Keratinocyte (primary cell): ENCODE data around the gene DIAPH3. TPM values are rescaled to one million over a fixed set of nuclear protein-coding genes. Genes with fewer than 3 reads are reported as not detected.

Source experiments
- DNase-seq: peaks from one replicate; pipeline ENCODE4 v3.0.0-alpha.2; 2011; ENCODE audit warnings: low read depth, missing footprints, low spot score
- FAIRE-seq: peaks from 2 replicates; lab custom pipeline; 2011; peaks lifted over from hg19 to GRCh38; lab: Jason Lieb, UNC
- H2AFZ ChIP-seq: 2 replicates; pipeline ENCODE4 v1.6.0; 2012; ENCODE audit warnings: low read length, control low read depth, inconsistent platforms; ENCODE audit not compliant: control insufficient read depth
- H3K27ac ChIP-seq: 2 replicates; pipeline ENCODE4 v1.5.1; 2011; ENCODE audit warnings: low read length; ENCODE audit not compliant: control insufficient read depth, insufficient read depth
- H3K27me3 ChIP-seq: 3 replicates; pipeline ENCODE4 v1.6.0; 2011; ENCODE audit warnings: low read length; ENCODE audit not compliant: control insufficient read depth, insufficient read depth; ENCODE audit errors: extremely low read depth
- H3K36me3 ChIP-seq, 2 experiments: 2 replicates in 1 of 2; 3 replicates in 1 of 2; pipeline ENCODE4 v1.5.1; 2011; ENCODE audit warnings: low read length in 2 of 2, mild to moderate bottlenecking in 1 of 2; ENCODE audit not compliant: control insufficient read depth in 2 of 2, insufficient read depth in 2 of 2; ENCODE audit errors: extremely low read depth in 1 of 2
- H3K4me1 ChIP-seq: 3 replicates; pipeline ENCODE4 v1.5.1; 2011; ENCODE audit warnings: low read length; ENCODE audit not compliant: control insufficient read depth, insufficient read depth; ENCODE audit errors: extremely low read depth
- H3K4me2 ChIP-seq: 3 replicates; pipeline ENCODE4 v1.6.0; 2011; ENCODE audit warnings: low read depth, low read length; ENCODE audit not compliant: control insufficient read depth, insufficient read depth; ENCODE audit errors: extremely low read depth
- H3K4me3 ChIP-seq, 3 experiments: fragments of 200-600 bp in 1 of 3; sonication (generic) in 1 of 3; 2 replicates in 2 of 3; 3 replicates in 1 of 3; pipeline ENCODE4 v1.5.1; 2011 to 2016; ENCODE audit warnings: low read length in 3 of 3, mild to moderate bottlenecking in 3 of 3, control low read depth in 2 of 3, inconsistent platforms in 1 of 3, low read depth in 1 of 3, mixed read lengths in 1 of 3, mixed run types in 1 of 3, moderate library complexity in 1 of 3; ENCODE audit not compliant: control insufficient read depth in 2 of 3, insufficient read depth in 2 of 3; ENCODE audit errors: extremely low read depth in 1 of 3
- H3K79me2 ChIP-seq: 2 replicates; pipeline ENCODE4 v1.6.0; 2012; ENCODE audit warnings: low read length; ENCODE audit not compliant: control insufficient read depth, insufficient read depth
- H3K9ac ChIP-seq: 3 replicates; pipeline ENCODE4 v1.6.0; 2011; ENCODE audit warnings: low read length; ENCODE audit not compliant: control insufficient read depth, insufficient read depth; ENCODE audit errors: extremely low read depth
- H3K9me1 ChIP-seq: 3 replicates; pipeline ENCODE4 v1.6.0; 2011; ENCODE audit warnings: low read length; ENCODE audit not compliant: control insufficient read depth, insufficient read depth; ENCODE audit errors: extremely low read depth
- H3K9me3 ChIP-seq: 2 replicates; pipeline ENCODE4 v1.5.1; 2012; ENCODE audit warnings: low read depth, low read length; ENCODE audit not compliant: control insufficient read depth
- H4K20me1 ChIP-seq: 3 replicates; pipeline ENCODE4 v1.6.0; 2011; ENCODE audit warnings: low read length; ENCODE audit not compliant: control insufficient read depth, insufficient read depth; ENCODE audit errors: extremely low read depth
- EZH2 ChIP-seq: IDR thresholded peaks from one replicate; pipeline ENCODE4 v1.6.1; 2012; ENCODE audit warnings: inconsistent platforms, mild to moderate bottlenecking, low read length, moderate library complexity
- dilution Hi-C: fragments of 300-500 bp; cut with MboI; formaldehyde crosslinking; loops from one replicate; pipeline ENCODE4 v1.7.0; 2020; ENCODE audit warnings: low sequenced_read_pairs; ENCODE audit not compliant: extremely low pct_ligation_motif_present
- polyA plus RNA-seq, 5 experiments: library from polyadenylated mRNA; depleted of rRNA in 3 of 5; stranded (reverse) in 3 of 5; stranded (forward) in 1 of 5; unstranded in 1 of 5; fragments of >200 nt; gene quantifications; 1 replicate in 1 of 5; 2 replicates in 3 of 5; 3 replicates in 1 of 5; pipeline versions ENCODE4 v1.2.1 to v1.2.3, GENCODE V29; 2011 to 2012; ENCODE audit warnings: missing spikeins in 2 of 5, low read depth in 1 of 5, low replicate concordance in 1 of 5
- TF ChIP-seq, protein P1 (sequence below), 3 experiments: IDR thresholded peaks in 1 of 3; conservative IDR thresholded peaks in 1 of 3; optimal IDR thresholded peaks in 1 of 3; 2 replicates in 2 of 3; 3 replicates in 1 of 3; pipeline versions ENCODE3 to v1.5.1; 2011; ENCODE audit warnings: low read length in 3 of 3, mild to moderate bottlenecking in 3 of 3, moderate library complexity in 2 of 3, control low read depth in 1 of 3, inconsistent platforms in 1 of 3; ENCODE audit not compliant: insufficient read depth in 2 of 3; ENCODE audit errors: extremely low read depth in 1 of 3

The DIAPH3 gene
- polyA plus RNA-seq, 1 donor (not counting 4 experiments of a cell fraction or from before 2014, with no cell fraction given) = 9.0 TPM

DNA sequence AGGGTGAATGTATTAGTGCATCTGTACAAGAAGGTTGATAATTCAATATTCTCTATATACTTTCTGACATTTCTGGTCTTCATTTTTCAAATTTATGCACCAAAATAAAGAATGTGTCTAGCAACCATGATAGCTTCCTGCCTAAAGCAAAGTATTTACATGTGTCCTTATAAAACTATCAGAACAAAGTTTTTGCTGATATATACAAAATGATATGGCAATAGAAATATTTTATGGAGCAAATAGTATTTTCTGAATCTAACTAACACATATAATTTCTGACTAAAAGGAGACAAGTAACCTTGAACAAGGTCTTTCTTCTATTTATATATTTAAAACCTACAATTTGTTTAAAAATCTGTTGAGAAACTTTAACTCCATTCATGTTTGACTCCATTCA is 184.9 kb downstream of the DIAPH3 start:
- Histone ChIP-seq H3K4me2 (no peak overlapping the region), H3K9ac (no peak overlapping the region), H3K36me3 (no peaks in the 10 kb centered on the region), H4K20me1 (no peaks in the 10 kb centered on the region), H3K9me3 (no peaks in the 10 kb centered on the region), H3K4me1 (peaks cover 2% of the 10 kb centered on the region), H3K79me2 (no peaks in the 10 kb centered on the region), H3K27me3 (no peaks in the 10 kb centered on the region), H2AFZ (no peak overlapping the region), H3K9me1 (no peaks in the 10 kb centered on the region), H3K27ac (no peak overlapping the region), H3K4me3 (no peak overlapping the region)
- no peak for FAIRE-seq
- dilution Hi-C loops = no loop called here
- DNase-seq = no peak
- TF ChIP-seq EZH2 = no peak
- TF ChIP-seq, protein P1, sequence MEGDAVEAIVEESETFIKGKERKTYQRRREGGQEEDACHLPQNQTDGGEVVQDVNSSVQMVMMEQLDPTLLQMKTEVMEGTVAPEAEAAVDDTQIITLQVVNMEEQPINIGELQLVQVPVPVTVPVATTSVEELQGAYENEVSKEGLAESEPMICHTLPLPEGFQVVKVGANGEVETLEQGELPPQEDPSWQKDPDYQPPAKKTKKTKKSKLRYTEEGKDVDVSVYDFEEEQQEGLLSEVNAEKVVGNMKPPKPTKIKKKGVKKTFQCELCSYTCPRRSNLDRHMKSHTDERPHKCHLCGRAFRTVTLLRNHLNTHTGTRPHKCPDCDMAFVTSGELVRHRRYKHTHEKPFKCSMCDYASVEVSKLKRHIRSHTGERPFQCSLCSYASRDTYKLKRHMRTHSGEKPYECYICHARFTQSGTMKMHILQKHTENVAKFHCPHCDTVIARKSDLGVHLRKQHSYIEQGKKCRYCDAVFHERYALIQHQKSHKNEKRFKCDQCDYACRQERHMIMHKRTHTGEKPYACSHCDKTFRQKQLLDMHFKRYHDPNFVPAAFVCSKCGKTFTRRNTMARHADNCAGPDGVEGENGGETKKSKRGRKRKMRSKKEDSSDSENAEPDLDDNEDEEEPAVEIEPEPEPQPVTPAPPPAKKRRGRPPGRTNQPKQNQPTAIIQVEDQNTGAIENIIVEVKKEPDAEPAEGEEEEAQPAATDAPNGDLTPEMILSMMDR (optimal IDR thresholded peaks at IDR 0.05 in 1 of 3, IDR thresholded peaks at IDR 0.05 in 1 of 3, conservative IDR thresholded peaks at IDR 0.05 in 1 of 3; ENCODE audit: extremely low read depth in 1 of 3, insufficient read depth in 2 of 3, low read length in 3 of 3) = no peak

DNA sequence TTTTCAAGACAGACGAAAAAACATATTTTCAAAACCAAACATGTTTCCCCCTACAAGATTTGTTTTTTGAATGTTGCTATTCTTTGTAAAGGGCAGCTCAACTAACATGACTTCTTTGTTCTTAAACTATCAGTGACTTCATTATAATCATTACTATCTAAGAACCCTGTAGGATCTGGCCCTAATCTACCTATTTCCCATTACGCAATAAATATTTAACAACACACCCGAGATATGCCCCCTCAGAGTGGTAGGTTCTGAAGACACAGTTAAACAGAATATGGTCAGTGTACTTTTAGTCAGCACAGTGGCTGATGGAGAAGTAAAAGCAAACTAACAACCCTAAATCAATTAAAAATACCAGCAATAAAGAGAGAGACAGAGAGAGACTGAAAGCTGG is 186.9 kb downstream of the DIAPH3 start:
- H3K9me1 ChIP-seq = no peaks in the 10 kb centered on the region
- no peaks in the 10 kb centered on the region for H3K79me2 ChIP-seq
- no peaks in the 10 kb centered on the region for H3K4me1 ChIP-seq
- H4K20me1 ChIP-seq = no peaks in the 10 kb centered on the region
- H3K36me3 ChIP-seq = no peaks in the 10 kb centered on the region
- H3K9ac ChIP-seq = no peak overlapping the region
- no peak overlapping the region for H3K4me3 ChIP-seq
- H3K27ac ChIP-seq = no peak overlapping the region
- TF ChIP-seq, protein P1 (optimal IDR thresholded peaks at IDR 0.05 in 1 of 3, IDR thresholded peaks at IDR 0.05 in 1 of 3, conservative IDR thresholded peaks at IDR 0.05 in 1 of 3; ENCODE audit: extremely low read depth in 1 of 3, insufficient read depth in 2 of 3, low read length in 3 of 3) = no peak
- TF ChIP-seq EZH2 = no peak
- no peaks in the 10 kb centered on the region for H3K27me3 ChIP-seq
- FAIRE-seq = no peak
- dilution Hi-C loops = no loop called here
- H3K9me3 ChIP-seq = no peaks in the 10 kb centered on the region
- no peak overlapping the region for H2AFZ ChIP-seq
- no peak overlapping the region for H3K4me2 ChIP-seq
- DNase-seq = no peak
